ENCODE data around the gene FBXO40.
"Not testable (repeated sequence)": the region's sequence is repeated elsewhere in the genome, so short reads cannot be mapped to it uniquely, and the experiment has no call there.

Gene FBXO40, protein sequence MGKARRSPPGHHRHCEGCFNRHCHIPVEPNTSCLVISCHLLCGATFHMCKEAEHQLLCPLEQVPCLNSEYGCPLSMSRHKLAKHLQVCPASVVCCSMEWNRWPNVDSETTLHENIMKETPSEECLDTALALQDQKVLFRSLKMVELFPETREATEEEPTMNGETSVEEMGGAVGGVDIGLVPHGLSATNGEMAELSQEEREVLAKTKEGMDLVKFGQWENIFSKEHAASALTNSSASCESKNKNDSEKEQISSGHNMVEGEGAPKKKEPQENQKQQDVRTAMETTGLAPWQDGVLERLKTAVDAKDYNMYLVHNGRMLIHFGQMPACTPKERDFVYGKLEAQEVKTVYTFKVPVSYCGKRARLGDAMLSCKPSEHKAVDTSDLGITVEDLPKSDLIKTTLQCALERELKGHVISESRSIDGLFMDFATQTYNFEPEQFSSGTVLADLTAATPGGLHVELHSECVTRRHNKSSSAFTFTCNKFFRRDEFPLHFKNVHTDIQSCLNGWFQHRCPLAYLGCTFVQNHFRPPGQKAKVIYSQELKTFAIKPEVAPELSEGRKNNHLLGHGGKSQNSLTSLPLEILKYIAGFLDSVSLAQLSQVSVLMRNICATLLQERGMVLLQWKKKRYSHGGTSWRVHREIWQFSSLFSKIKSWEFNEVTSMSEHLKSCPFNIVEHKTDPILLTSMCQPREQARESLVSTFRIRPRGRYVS

DNA sequence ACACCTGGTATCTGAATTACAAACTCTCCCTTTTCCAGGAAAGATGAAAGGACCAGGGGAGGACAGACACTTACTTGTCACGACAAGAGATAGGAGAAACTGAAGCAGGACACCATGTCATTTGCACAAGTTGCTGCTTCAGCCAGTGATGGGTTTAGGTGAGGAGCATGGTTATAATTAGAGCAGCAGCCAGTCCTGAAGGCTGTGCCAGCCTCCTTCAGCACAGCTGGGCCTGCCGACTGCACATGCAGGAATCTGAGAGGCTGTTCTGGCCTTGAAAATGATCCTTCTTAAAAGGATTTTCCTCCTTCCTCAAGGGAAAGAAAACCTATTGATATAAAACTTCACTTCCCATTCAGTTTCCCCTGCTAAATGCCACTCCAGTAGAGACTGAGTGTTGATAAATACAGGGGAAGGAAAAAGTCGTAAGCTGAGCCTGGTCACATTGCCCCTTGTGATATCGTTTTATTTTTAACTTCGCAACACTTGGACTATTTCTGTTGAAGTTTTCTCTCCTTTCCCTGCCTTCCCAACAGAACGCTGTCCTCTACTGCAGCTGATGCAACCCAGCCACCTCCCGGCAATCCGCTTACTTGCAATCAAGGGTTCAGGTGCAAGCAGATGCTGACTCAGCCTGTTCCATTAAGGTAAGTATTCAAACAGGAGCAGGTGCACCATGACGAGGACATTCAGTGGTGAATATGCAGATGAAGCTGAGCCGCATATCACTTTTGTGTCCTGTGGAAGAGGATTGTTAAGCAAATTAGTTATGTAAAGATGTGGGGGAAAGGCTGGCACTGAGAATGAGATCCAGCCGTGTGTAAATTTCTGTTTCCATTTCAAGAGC is at the start of gene FBXO40:
Gene FBXO40, plus strand, starts transcription at position 524 of the 847 bp plus-strand sequence. CDS start 27,197 bp downstream, outside the sequence.
- DNase-seq (ENCODE audit: low read depth): no peak

DNA sequence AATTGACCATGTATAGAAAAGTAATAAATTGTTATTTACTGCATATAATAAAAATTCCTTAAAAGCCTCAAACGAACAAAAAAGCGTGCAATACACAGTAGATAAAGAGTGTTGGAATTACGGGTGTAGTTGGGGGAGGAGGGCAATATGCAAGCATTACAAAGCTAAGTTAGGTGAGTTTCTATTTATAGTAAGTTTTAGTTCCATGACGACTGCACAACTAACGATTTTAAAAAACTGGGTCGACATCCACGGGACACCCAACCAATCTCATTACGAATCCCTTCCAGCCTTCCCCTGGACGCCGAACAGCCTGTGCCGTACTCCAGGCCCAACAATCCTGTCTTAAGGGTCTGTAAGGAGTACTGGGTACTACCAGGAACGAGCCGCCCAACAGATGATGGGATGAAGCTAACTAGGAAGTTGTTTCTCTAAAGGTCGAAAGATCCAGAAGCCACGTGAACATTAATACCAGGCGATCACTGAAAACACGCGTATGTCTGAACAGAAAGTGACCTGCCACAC is 48.1 kb upstream of the FBXO40 start:
- DNase-seq (ENCODE audit: low read depth): peak; percentile 21

DNA sequence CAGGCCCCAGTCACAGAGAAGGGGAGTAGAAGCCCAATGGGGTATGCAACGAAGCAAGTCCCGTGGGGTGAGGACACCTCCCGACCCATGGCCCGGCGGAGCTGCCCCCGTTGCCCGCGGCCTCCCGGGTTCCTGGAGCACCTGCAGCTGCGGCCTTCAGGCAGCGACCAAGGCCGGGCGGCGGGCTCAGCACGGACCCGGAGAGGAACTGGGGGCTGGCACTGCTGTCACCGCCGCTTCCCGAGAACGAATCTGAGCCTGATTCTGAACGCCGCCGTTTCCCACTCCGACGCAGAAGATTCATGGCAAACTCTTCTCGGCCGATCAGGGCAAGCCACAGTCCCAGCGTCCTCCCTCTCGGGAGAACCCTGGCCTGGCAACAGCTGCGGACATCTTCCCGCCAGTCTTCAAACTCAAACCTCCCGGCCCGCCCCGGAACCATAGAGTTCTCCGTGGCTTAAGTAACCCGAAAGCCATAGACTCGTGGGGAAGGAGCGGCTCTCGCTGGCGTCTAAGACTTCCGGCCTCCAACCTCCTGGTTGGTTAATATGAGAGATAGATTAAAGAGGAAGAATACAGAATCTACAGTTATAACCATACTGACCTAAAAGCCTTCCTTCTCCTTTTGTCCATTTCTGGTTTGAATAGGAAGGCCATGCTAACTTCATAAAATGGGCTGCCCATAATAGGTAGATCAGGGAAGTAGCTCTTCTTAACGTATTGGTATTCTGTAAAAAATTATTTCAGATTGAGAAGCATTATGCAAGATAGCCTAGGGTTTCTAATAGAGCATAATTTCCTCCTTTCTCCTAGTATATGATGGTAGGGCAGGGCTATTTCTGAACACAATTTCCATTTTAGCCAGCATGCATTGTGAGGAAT is 47.4 kb upstream of the FBXO40 start, which contains the start of gene POLQ:
Gene POLQ, minus strand, starts transcription at position 415 of the 882 bp plus-strand sequence. Its CDS starts 111 bp downstream, at position 304.
- DNase-seq (ENCODE audit: low read depth): peak; percentile 98

- DNase-seq (ENCODE audit: low read depth): no peak
Observed at GRCh38 chr3:121552379-121552778, 40.8 kb upstream of the FBXO40 start.

DNA sequence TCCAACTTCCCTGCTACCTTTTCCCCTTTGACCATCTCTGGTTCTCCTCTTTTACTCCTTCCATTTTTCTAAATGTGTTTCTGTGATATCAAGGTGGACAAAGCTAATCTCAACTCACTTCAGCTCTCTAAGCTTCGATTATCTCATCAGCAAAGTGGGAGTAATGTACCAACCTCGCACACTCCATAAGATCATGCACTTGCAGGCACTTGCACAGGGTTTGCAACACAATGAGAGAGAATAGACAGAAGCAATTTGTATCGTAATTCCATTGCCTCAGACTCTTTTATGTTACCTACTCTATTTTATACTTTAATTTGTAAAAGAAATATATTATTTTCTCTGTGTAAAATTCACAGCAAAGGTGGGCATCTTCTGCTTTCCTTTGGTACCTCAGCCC is 40.4 kb upstream of the FBXO40 start:
- DNase-seq (ENCODE audit: low read depth): no peak

DNA sequence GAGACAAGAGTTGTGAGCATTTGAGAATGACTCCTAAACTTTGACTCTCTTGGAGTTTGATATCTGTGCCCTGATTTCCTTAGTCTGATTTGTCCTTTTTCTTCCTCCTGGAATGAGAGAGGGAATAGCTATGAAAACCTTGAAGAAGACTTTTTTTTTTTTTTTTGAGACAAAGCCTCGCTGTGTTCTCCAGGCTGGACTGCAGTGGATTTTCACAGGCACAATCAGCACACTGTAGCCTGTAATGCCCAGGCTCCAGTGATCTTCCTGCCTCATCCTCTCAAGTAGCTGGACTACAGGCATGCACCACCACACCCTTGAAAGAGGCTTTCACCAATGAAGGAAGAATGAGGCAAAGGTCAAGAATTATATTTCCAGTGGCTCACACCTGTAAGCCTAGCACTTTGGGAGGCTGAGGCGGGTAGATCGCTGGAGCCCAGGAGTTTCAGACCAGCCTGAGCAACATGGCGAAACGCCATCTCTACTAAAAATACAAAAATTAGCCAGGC is 35.7 kb upstream of the FBXO40 start:
- no peak for DNase-seq (ENCODE audit: low read depth)

DNA sequence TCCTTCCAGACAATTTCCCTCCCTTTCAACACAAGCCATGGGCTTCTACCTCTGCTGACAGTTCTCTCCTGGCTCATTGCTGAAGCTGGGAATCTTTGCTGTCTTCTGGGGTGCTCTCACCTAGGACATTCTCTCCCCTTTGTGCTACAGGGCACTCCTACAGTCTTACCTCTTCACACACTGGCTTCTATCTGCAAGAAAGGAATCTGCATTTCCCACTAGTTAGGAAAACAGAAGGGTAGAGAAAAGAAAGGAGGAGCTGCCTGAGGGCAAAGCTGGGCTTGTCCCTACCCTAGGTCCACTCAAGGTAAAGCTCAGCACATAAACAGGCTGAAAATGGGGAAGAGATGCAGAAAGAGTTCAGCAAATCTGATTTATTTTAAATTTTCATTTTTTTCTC is 31.0 kb upstream of the FBXO40 start:
- DNase-seq (ENCODE audit: low read depth): no peak

- DNase-seq (ENCODE audit: low read depth): no peak
Observed at GRCh38 chr3:121566773-121567172, 26.4 kb upstream of the FBXO40 start.

DNA sequence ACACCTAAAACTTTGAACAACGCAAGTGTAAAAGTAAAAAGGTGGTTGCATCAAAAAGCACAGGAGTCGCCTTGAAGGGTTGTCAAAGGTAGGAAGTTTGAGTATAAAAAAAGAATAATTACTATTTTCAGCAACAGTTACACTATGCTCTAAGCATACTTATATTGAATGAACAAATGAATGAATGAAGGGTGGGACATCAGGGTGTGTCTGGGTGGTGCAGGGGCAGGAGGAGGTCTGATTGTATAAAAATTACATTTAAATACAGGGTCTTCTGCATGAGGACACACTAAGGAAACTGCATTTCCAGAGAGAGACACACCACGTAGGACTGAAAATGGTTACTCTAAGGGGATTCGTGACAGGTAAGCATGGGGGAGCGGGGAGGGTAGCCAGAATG is 25.5 kb upstream of the FBXO40 start, which contains the start of gene ARGFX:
Gene ARGFX, plus strand, starts transcription at position 301 of the 400 bp plus-strand sequence. CDS start 2,765 bp downstream, outside the sequence.
- no peak for DNase-seq (ENCODE audit: low read depth)

- DNase-seq (ENCODE audit: low read depth): peak; percentile 69
Observed at GRCh38 chr3:121574449-121574848, 18.7 kb upstream of the FBXO40 start.

GRCh38 chr3:121581691-121582090 is 11.5 kb upstream of the FBXO40 start:
- DNase-seq (ENCODE audit: low read depth): no peak

DNA sequence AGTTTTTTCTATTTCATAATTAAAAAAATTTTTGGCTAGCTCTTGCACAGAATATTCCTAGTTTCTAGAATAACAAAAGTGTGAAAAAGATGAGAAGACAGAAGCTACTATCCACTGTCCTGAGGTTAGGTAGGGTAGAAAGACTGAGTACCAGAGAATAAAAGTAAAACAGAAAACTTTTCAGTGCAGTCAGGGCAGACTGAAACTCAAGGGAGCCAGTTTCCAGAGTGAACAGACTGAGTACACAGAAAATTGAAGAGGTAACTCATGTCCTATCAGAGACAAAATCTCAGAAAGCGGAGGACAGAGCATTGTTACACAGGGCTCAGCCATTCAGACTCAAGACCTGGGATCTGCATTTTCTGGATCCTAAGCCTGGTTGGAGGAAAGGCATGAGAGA is 8.8 kb upstream of the FBXO40 start:
- DNase-seq (ENCODE audit: low read depth): no peak

GRCh38 chr3:121593806-121594205 is 627 bp downstream of the FBXO40 start:
- DNase-seq (ENCODE audit: low read depth): not testable (repeated sequence)

- DNase-seq (ENCODE audit: low read depth): no peak
Observed at GRCh38 chr3:121594850-121595249, 1.7 kb downstream of the FBXO40 start.

GRCh38 chr3:121595765-121596406 is 2.7 kb downstream of the FBXO40 start:
- no peak for DNase-seq (ENCODE audit: low read depth)

GRCh38 chr3:121598564-121598963 is 5.4 kb downstream of the FBXO40 start:
- DNase-seq (ENCODE audit: low read depth): no peak

DNA sequence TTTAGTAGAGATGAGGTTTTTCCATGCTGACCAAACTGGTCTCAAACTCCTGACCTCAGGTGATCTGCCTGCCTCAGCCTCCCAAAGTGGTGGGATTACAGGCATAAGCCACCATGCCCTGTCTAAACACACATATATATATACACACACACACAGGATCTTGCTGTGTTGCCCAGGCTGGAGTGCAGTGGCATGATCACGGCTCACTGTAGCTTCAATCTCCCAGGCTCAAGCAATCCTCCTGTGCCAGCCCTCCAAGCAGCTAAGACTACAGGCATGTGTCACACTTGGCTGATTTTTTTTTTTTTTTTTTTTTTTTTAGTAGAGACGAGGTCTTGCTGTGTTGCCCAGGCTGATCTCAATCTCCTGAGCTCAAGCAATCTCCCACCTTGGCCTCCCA is 6.7 kb downstream of the FBXO40 start:
- DNase-seq (ENCODE audit: low read depth): not testable (repeated sequence)

DNA sequence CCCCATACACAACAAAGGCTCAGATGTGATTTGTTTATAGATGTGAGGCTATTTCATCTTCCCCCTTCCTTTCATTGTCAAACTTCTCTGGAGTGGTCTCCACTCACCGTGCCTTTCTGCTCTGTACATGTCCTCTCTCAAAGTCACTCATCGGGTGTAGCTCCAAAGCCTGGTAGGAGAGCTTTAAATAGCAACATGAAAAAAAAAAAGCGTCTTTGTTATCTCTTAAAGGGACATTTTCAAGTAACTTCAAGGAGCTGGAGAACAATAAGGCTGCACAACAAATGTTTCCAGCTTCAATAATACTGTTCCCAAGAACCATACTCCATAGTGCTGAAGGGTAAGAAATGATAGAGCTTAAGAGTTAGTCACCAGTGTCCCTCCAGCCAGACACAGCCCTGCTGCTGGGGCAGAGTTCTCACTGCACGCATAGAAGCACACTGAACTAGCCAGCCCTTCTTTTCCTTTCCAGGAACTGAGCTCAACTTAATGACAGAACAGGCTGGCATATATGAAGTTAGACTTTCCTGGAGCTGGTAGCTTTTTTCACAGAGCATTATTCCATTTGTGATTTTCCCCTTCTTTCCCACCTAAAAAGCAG is 8.1 kb downstream of the FBXO40 start:
- DNase-seq (ENCODE audit: low read depth): no peak

- no peak for DNase-seq (ENCODE audit: low read depth)
Observed at GRCh38 chr3:121604759-121605158, 11.6 kb downstream of the FBXO40 start.

DNA sequence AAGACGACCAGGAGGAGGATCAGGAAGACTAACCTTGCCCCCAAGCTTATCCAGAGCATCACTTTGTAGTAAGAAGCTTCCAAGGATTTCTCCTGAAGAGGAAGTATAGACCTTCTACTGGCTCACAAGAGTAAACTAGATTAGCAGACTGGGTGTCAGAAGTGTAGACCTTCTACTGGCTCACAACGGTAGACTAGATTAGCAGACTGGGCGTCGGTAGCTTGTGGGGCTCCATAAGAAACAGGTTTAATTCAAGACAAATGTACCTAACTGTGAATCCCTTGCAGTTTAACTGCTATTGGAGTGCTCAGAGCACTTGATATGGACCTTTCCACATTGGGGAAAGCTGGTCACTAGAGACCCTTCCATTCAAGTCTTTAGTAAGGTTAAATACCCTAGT is 12.9 kb downstream of the FBXO40 start:
- no peak for DNase-seq (ENCODE audit: low read depth)

Data from iris pigment epithelial cell (primary cell).